ENCODE data around the gene CDX2.

CDX2 gene

GRCh38 chr13:27962982-27963381 lies 6.1 kb downstream of the CDX2 start:
- Histone ChIP-seq H3K4me3 (replicated peaks; ENCODE audit: insufficient read depth, low read length) (no peak overlapping the region), H3K27ac (replicated peaks) (no peak overlapping the region), H3K27me3 (ENCODE audit: insufficient read depth, poor library complexity, severe bottlenecking) (peaks cover 70% of the 10 kb centered on the region)
- TF ChIP-seq GABPA (IDR thresholded peaks at IDR 0.05; ENCODE audit: low read depth) (no peak), SPI1 (IDR thresholded peaks at IDR 0.05; ENCODE audit: borderline replicate concordance, low read depth) (no peak), CTCF (IDR thresholded peaks at IDR 0.05; ENCODE audit: insufficient read depth, low read length) (no peak), POLR2AphosphoS5 (IDR thresholded peaks at IDR 0.05; ENCODE audit: low read depth) (no peak), REST (IDR thresholded peaks at IDR 0.05; ENCODE audit: insufficient replicate concordance, low read depth) (no peak)
- no peak for DNase-seq (ENCODE audit: low read depth in 1 of 2, low spot score in 1 of 2)

GRCh38 chr13:27962128-27962841 lies 6.8 kb downstream of the CDX2 start:
- H3K4me3 ChIP-seq (replicated peaks; ENCODE audit: insufficient read depth, low read length) = no peak overlapping the region
- peaks cover 63% of the 10 kb centered on the region for H3K27me3 ChIP-seq (ENCODE audit: insufficient read depth, poor library complexity, severe bottlenecking)

More at GRCh38 chr13:27962128-27962841, 6.8 kb downstream of the CDX2 start:
- no peak overlapping the region for H3K27ac ChIP-seq (replicated peaks)
- DNase-seq (ENCODE audit: low read depth in 1 of 2, low spot score in 1 of 2) = no peak
- TF ChIP-seq POLR2AphosphoS5 (IDR thresholded peaks at IDR 0.05; ENCODE audit: low read depth) = no peak
- no peak for TF ChIP-seq REST (IDR thresholded peaks at IDR 0.05; ENCODE audit: insufficient replicate concordance, low read depth)
- TF ChIP-seq SPI1 (IDR thresholded peaks at IDR 0.05; ENCODE audit: borderline replicate concordance, low read depth) = no peak
- TF ChIP-seq CTCF (IDR thresholded peaks at IDR 0.05; ENCODE audit: insufficient read depth, low read length) = no peak
- no peak for TF ChIP-seq GABPA (IDR thresholded peaks at IDR 0.05; ENCODE audit: low read depth)
